ENCODE measurements around the gene ITGB2.

DNA sequence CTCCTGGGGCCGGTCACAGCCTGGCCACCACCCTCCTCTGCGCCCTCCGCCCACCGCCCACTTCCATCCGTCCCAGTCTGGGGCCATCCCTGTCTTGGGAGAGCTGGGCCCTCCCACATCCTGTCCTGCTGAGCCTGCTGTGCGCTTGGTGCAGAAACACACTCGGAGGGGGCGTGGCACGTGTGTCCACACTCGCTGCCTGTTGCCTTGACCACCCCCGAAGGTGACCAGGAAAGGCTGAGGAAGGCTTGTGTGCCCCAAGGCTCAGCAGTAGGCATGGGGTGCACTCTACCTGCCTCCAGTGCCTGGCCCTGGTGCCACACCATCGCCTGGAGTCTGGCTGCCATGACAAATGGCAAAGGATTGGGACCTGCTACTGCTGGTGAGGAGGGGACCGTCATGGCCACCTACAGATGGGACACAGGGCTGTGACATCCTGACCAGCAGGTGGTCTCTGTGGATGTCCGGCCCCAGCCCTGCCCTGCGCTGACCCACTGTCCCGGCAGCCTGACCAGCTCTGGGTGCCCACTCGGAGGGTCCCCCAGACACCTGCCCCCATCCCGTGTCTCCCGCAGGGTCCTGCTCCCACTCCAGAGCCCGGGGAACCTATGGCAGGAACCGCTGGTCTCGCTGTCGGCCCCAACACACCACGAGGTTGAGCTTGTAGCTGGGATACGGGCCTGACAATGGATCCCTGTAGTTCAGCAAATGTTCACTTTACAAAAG lies 24.0 kb downstream of the ITGB2 start:
- TF ChIP-seq, protein P1, sequence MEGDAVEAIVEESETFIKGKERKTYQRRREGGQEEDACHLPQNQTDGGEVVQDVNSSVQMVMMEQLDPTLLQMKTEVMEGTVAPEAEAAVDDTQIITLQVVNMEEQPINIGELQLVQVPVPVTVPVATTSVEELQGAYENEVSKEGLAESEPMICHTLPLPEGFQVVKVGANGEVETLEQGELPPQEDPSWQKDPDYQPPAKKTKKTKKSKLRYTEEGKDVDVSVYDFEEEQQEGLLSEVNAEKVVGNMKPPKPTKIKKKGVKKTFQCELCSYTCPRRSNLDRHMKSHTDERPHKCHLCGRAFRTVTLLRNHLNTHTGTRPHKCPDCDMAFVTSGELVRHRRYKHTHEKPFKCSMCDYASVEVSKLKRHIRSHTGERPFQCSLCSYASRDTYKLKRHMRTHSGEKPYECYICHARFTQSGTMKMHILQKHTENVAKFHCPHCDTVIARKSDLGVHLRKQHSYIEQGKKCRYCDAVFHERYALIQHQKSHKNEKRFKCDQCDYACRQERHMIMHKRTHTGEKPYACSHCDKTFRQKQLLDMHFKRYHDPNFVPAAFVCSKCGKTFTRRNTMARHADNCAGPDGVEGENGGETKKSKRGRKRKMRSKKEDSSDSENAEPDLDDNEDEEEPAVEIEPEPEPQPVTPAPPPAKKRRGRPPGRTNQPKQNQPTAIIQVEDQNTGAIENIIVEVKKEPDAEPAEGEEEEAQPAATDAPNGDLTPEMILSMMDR (IDR thresholded peaks at IDR 0.05): no peak
- TF ChIP-seq EP300 (IDR thresholded peaks at IDR 0.05) (no peak), POLR2A (IDR thresholded peaks at IDR 0.05) (no peak)

Data from tibial nerve (tissue), 4 donors.